Pulmonary artery endothelial cell (primary cell): ENCODE results near the gene LHFPL5. TPM values are rescaled to one million over a fixed set of nuclear protein-coding genes. Genes with fewer than 3 reads are reported as not detected.

Experiments used
- DNase-seq: peaks from one replicate; pipeline ENCODE4 v3.0.0-alpha.2; 2011; ENCODE audit warnings: low read depth, low spot score
- total RNA-seq: library from RNA; depleted of rRNA; stranded (reverse); fragments of >200 nt; gene quantifications from 2 replicates; pipeline ENCODE4 v1.2.3, GENCODE V29; 2014

The LHFPL5 gene
- not detected in 2 replicates for total RNA-seq

DNA sequence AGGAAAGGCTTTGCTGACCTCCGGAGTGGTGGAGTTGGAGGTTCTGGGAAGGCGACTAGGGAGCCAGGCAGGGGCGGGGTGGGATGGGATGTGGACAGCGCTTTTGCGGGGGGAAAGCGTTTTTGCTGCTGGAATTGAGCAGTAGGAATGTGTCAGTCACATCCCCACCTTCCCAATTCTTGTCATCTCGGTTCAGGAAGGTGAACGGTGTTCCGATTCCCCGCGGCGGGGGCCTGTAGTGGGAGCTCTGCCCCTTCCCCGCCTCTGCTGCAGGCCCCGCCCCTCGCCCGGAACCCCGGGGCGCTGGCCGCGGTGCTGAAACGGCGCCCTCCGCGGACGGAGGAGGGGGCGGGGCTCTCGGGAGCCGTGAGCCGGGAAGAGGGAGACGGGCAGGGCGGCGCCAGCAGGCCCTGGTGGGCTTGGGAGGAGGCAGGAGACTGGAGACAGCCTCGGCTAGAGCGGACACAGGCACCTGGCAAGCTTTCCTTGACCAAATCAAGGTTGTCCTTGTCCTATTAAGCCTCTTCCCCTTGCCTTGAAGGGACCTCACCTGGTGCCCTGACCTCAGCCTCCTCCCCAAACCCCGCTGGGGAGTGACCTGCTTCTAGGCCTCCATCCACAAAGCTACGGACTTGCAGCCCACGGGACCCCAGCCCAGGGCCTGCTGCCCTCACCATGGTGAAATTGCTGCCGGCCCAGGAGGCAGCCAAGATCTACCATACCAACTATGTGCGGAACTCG lies at the start of gene LHFPL5:
LHFPL5 (plus strand) TSS at position 357 of the 741 bp plus-strand sequence; CDS start at position 676, 319 bp downstream.
- no peak for DNase-seq

DNA sequence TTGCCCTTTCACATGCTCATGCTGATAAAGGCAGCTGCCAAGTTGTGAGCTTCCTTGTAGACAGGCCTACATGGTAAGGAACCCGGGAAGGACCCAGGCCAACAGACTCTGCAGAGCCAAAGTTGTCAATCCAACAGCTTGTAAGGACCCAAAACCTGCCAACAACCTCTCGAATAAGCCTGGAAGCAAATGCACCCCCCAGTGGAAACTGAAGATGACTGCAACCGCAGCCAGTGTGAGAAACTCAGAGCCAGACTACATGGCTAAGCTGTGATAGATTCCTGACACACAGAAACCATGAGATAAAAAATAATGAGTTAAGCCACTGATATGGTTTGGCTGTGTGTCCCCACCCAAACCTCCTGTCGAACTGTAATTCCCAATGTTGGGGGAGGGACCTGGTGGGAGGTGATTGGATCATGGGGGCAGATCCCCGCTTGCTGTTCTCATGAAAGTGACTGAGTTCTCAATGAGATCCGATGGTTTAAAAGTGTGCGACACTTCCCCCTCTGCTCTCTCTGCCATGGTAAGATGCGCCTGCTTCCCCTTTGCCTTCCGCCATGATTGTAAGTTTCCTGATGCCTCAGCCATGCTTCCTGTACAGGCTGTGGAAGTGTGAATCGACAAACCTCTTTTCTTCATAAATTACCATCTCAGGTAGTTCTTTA lies 47.6 kb upstream of the LHFPL5 start:
- DNase-seq, result no peak

DNA sequence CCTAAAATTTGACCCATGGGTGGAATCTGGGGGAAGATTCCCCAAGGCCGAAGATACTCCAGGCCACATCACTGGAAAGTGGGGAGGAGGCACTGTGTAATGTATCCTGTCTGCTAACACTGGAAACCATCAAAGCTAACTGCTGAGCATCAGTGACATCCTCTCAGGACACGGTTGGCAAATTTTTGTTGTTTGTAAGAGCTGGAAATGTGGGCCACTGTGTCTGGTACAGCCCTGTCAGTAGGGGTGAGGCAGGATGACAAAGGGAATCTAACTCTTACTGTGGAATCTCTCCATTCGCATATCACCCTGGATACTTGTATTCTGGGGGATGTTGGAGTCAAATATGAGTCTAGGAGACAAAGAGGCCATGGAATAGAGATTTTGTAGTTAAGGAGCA lies 45.7 kb upstream of the LHFPL5 start:
- DNase-seq, result no peak

DNA sequence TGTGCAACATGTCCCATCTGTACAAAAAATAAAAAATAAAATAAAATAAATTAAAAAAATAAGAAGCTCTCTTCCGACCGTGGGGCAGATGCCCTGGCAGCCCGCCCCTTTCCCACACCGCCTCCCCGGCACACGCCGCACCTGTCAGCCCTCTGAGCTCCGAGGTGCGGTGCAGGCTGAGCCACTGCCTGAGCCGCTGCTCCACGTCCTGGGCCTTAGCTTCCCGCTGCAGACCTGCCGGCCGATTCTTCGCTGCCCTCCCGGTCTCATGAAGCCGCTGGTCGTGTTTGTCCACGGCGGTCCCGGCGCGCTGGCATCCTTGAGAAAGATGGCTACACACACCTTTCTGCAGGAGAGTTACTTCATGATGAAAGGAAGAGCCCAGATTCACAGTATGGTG lies 39.4 kb upstream of the LHFPL5 start:
- DNase-seq, result no peak

DNA sequence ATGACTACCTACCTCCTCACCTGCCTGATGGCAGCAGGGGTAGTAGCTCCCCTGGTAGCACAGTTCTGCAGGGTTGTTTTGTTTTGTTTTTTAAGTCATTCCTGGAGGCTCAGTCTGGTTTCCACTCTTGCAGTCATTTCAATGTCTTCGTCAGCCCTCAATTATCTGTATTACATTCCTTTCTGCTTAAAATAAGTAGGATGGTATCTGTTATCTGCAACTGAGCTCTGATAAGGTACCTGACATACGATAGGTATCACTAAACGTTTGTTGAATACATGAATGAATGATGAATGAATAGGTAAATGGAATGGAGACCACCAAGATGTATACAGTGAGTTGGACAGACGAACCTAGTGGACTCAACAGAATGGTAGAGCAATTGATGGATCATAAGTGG lies 35.9 kb upstream of the LHFPL5 start:
- DNase-seq, result no peak

DNA sequence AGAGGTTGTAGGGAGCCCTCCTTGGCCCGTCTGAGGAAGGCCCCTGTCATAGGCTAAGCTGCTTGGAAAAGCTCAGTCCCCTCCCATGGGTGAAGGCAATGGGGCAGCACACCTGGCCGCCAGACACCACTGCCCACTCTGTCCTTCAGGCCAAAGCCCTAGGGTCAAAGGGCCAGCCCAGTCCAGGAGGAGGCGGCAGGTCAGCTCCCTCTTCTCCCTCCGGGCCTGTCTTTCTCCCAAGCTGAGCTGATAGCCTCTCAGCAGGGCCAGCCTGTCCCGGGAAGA lies 33.9 kb upstream of the LHFPL5 start:
- no peak for DNase-seq

DNA sequence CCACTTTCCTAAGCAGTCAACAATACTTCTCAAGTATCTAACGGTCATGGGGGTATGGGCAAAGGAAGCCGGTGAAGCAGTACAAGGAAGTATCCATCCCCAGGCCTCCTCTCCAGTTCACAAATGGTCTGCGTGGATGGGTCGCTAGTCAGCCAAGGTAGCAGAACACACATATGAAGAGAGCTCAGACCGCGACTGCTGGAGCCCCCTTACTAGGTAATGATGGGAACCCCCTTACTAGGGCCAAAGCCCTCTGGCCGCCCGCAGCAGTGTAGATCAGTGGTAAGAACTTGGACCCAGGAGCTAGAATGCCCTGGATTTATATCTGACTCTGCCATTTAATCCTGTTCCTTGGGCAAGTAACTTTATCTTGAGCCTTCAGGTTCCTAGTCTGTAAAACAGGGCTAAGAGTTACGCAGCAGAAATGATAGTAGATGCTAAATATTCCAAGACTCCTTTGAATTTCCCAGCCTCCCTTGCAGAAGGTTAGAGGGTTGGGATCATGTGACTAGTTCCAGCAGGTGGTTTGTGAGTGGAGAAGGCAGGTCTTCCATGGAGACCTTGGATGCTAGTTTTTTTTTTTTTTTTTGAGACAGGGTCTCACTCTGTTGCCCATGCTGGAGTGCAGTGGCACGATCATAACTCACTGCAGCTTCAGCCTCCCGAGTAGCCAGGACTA lies 30.9 kb upstream of the LHFPL5 start:
- no peak for DNase-seq

DNA sequence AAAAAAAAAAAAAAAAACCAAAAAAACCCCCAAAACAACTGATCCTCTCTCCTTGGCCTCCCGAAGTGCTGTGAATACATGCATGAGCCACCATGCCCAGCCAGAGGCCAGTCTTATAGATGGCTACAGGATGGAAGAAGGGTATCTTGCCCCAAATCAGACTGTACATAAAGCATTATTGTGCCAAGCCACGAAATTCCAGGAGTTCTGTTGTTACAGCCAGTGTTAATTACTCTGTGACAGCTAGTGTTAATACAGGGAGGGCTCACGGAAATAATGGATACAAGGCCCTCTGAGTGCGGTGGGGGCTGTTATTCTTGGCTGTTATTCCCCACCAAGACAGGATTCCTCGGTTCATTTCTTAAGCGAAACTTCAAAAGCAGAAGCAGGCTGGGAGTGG lies 30.1 kb upstream of the LHFPL5 start:
- no peak for DNase-seq

DNA sequence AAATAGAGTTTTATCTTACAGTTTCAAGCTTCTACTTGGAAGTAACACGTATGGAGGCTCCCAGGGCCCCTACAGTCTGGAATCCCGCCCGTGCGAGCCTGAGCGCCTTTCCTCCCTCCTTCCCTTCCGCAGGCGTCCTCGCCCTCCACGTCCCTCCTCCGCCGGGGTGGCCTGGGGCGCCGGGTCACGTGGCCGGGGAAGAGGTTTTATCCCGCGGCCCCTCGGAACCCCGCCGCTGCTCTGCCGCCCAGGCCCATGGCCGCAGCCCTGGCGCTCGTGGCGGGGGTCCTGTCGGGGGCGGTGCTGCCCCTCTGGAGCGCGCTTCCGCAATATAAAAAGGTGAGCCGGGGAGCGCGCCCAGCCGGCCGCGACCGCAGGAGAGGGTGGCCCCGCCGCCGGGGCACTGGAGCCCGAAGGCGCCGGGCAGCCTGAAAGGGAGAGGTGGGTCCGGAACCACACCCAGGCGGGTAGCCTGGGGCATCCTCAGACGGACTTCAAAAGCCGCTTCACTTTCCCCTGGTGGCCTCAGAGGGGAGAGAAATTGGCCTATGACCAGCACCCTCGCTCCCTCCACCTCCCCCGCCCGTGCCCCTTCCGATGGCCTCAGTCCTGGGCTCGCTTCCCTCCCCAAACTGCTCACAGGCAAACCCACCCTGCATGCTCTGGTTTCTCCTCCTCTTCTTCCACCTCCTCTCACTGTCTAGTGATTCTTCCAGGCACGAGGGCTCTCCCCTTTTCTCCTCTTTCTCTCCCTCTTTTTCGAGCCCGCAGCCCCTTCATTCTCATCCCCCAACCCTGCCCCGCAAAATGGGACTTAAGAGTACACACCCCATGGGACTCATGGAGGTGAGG lies 28.6 kb upstream of the LHFPL5 start, which contains the start of gene CLPSL2:
CLPSL2 (plus strand) TSS at position 235 of the 852 bp plus-strand sequence; CDS start at position 256, 21 bp downstream.
- DNase-seq, result no peak

DNA sequence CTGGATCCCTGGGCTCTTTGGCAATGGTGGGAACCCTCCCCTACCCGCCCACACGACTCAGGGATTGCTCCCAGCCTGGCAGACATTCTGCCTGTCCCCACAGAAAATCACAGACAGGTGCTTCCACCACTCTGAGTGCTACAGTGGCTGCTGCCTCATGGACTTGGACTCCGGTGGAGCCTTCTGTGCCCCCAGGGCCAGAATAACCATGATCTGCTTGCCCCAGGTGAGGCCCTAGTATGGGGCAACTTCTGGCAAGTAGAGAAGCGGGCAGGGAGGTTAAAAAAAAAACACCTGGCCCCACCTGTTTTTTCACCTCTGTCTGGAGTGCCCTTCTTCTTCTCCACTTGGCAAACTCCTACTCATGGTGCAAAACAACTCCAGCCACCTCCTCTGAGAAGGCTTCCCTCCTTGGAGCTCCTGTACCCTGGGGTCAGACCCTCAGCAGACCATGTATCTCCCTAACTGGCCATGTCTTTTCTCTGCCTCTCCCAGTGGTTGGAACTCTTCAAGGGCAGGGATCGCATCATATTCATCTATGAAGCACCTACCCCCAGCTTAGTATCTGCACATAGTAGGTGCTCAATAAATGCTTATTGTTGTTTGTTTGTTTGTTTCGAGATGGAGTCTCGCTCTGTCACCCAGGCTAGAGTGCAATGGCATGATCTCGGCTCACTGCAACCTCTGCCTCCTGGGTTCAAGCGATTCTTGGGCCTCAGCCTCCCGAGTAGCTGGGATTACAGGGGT lies 27.6 kb upstream of the LHFPL5 start:
- no peak for DNase-seq

DNA sequence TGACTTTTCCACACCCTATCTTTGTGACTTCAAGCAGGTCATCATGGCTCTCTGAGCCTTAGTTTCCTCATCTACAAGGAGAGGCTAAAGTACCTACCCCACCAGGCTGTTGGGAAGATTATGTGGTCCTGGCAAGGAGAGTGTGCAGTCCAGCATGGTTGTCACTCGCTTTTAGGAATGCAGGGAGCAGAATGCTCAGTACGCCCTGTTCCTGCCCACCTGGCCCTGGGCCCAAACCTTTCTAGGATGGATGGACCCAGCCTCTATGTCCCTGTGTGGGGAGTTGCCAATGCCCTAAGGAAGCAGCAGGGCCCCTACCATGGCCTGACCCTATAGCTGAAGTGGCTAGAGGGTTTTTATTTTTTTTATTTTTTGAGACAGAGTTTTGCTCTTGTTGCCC lies 26.7 kb upstream of the LHFPL5 start:
- DNase-seq, result no peak

DNA sequence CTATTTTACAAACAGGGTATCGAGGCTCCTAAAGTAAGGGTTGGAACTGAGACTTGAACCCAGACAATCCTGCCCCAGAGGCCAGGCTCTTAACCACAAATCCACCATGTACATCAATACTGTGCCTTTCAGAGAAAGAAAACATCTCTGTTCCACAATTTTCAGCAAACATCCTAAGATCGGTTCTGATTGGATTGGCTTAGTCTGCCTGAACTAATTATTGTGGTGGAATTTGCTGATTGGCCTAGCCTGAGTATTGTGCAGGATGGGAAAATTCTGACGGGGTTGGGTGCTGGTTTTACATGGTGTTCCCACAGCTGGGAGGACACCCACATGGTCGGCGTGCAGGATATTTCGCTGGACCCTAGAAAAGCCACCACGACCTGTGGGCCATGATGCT lies 24.4 kb upstream of the LHFPL5 start, which contains the start of gene CLPSL1:
CLPSL1 (plus strand) TSS at position 301 of the 400 bp plus-strand sequence; CDS start at position 393, 92 bp downstream.
- DNase-seq, result no peak

DNA sequence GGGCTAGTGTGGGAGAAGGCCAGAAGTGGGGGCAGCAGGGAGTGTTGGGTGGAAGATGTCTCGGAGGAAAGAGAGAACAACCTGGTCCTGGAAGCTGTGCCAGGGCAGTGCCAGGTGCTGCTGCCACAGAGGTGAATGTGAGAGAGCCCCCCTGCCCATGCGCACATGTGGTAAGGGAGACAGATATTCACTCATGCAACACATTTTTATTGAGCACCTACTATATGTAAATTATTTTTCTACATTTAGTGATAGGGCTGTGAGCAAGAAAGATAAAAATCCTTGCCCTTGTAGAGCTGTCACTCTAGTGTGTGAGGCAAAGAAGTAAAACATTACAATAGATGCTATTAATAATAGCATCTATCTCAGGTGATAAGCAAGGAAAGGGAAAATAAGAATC lies 23.9 kb upstream of the LHFPL5 start:
- DNase-seq, result no peak

DNA sequence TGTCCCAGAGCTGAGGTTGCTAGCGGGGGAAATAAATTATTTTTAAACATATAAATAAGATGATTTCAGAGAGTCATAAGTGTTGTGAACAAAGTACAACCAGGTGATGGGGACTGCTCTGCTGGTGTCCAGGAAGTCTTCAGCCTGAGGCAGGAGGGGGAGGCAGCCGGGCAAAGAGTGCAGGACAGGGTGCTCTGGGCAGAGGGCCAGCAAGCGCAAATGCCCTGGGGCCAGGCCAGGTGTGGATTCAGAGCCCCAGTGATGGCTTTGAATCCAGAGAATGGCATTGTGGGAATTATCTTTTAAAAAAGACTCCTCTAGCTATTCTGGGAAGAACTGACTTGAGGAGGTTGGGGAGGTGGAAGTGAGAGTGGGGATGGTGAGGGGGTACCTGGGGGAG lies 22.7 kb upstream of the LHFPL5 start:
- DNase-seq, result no peak

DNA sequence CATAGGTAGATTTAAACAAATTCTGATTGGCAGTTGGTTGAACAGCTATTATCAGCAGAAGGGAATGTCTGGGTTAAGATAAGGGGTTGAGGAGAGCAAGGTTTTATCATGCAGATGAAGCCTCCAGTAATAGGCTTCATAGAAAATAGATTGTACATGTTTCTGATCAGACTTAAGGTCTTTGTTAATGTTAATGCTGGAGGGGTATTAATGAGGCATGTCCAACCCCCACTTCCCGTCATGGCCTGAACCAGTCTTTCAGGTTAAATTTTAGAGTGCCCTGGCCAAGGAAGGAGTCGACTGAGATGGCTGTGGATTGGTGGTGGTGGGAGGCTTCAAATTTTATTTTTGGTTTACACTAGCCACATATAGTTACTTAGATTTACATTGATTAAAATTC lies 21.0 kb upstream of the LHFPL5 start:
- no peak for DNase-seq

DNA sequence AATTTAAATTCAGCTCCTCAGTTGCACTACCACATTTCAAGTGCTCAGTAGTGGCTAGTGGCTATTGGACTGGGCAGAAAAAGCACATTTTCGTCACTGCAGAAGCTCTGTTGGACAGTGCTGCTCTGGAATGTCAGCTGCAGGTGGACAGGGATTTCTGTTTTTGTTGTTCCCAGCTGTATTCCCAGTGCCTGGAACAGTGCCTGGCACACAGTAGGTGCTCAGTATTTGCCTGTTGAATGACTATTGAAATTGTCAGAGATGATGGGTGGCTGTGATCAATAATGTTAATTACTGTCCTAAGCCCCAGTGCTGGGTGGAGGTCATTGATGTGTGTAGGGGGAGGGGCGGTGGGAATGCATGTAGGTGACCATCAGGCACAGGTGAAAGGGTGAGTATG lies 18.9 kb upstream of the LHFPL5 start:
- no peak for DNase-seq

DNA sequence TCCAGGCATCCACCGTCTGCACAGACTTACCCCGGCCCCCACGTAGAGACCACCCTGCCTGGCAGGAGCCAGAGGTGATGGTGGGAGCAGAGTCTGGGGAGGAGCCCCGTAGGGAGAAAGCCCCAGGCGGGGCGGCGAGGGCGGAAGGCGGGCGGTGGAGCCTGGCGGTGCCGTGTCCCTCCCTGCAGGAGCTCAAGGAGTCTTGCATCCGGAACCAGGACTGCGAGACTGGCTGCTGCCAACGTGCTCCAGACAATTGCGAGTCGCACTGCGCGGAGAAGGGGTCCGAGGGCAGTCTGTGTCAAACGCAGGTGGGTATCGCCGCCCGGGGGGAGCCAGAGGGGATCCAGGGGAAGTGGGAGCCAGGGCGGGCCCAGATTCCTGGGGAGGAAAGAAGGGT lies 18.3 kb upstream of the LHFPL5 start:
- DNase-seq, result no peak

DNA sequence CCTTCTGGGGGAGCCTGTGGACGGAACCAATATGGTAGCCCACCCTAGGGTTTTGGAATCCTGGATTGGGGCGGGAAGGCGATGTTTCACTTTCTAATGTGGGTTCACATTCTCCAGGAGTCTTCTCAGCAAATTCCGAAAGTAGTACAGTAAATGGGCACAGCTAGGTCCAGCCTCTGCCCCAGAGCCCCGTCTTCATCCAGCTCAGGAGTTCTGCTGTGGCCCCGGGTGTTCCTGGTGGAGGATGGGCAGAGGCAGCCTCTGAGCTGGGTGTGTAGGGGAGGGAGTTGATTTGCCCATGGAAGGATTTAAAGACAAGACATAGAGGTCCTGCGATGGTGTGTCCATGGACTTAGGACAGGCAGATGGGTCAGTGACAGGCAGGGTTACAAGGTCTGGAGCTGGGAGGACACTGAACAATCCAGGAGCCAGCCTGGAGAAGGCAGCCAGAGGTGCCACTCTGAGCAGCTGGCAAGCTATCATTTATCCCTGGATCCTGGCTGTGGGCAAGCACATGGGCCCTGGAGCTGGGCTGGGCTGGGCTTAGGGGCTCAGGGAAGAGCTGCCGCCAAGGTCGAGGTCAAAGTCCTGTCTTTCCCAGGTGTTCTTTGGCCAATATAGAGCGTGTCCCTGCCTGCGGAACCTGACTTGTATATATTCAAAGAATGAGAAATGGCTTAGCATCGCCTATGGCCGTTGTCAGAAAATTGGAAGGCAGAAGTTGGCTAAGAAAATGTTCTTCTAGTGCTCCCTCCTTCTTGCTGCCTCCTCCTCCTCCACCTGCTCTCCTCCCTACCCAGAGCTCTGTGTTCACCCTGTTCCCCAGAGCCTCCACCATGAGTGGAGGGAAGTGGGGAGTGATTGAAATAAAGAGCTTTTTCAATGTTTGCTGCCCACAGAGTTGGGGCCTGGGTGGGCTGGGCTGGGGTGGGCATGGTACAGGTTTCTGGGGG lies 17.6 kb upstream of the LHFPL5 start:
- DNase-seq, result no peak

DNA sequence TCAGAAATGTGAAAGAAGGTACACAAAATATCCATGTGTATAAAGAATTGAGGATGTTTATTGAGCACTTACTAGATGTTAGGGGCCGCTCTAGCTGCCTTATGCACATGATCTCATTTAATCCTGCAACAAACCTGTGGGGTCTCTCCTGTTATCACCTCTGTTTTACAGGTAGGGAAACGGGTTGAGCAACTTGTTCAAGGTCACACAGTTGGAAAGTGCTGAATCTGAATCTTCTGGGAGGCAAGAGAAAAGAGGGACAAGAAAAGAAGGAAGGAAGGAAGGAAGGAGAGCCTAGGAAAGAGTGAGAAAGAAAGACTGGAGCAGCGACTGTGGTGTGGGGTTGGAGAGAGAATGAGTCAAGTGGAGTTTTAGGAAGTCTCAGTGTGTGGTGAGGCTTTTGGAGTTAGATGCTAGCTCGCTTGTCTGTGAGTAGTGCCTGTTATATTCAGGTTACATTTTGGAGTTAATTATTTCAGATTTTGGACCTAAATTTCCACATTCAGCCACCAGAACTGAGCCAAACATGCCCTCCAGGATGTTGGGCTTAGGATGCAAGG lies 16.6 kb upstream of the LHFPL5 start:
- DNase-seq, result no peak
